ENCODE results near the gene ANKRD62.

DNA sequence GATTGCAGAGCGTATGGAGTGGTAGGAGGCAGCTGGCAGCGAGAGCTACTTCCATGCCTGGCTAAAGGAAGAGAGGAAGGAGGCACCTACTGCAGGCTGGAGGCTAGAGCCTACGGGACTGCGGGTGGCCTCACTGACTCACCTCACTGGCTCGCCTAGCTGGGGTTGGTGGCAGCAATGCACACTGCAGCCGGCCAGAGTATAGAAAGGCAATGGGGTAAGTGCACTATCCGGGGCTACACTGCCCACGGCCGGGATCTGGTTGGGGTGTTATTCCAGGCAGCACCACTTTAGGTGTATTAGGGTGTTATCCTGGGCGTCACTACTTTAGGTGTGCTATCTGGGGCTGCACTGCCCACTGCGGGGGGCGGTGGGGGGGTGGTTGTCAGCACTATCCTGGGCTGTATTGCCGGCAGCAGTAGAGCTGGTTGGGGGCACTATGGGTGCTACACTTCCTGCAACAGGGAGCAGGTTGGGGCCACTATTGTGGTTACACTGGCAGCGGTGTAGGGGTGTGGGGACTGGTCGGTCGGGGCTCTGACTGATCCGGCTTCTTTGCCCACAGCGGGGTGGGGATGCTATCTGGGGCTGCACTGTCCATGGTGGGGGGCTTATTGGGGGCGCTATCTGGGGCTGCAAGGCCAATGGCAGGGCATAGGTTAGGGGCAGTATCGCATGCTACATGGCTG is 33.3 kb upstream of the ANKRD62 start:
- TF ChIP-seq, protein P1, sequence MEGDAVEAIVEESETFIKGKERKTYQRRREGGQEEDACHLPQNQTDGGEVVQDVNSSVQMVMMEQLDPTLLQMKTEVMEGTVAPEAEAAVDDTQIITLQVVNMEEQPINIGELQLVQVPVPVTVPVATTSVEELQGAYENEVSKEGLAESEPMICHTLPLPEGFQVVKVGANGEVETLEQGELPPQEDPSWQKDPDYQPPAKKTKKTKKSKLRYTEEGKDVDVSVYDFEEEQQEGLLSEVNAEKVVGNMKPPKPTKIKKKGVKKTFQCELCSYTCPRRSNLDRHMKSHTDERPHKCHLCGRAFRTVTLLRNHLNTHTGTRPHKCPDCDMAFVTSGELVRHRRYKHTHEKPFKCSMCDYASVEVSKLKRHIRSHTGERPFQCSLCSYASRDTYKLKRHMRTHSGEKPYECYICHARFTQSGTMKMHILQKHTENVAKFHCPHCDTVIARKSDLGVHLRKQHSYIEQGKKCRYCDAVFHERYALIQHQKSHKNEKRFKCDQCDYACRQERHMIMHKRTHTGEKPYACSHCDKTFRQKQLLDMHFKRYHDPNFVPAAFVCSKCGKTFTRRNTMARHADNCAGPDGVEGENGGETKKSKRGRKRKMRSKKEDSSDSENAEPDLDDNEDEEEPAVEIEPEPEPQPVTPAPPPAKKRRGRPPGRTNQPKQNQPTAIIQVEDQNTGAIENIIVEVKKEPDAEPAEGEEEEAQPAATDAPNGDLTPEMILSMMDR (IDR thresholded peaks at IDR 0.05), result no peak
- TF ChIP-seq POLR2A (IDR thresholded peaks at IDR 0.05), result no peak

Measured in vagina (tissue), 2 donors.